ENCODE data around the gene WDR35.
"Not testable (repeated sequence)": the region's sequence is repeated elsewhere in the genome, so short reads cannot be mapped to it uniquely, and the experiment has no call there.

WDR35 gene

GRCh38 chr2:19890104-19890503, 99.8 kb downstream of the WDR35 start:
- no peak for DNase-seq

- no peak for DNase-seq
Measured at GRCh38 chr2:19888831-19889230, 101.1 kb downstream of the WDR35 start.

GRCh38 chr2:19887510-19887909, 102.4 kb downstream of the WDR35 start:
- DNase-seq = no peak

- no peak for DNase-seq
Measured at GRCh38 chr2:19886261-19886660, 103.6 kb downstream of the WDR35 start.

- DNase-seq = no peak
Measured at GRCh38 chr2:19885791-19886190, 104.1 kb downstream of the WDR35 start.

- DNase-seq = no peak
Measured at GRCh38 chr2:19883971-19884720, 105.8 kb downstream of the WDR35 start.

- DNase-seq = no peak
Measured at GRCh38 chr2:19883486-19883885, 106.4 kb downstream of the WDR35 start.

GRCh38 chr2:19882286-19882685, 107.6 kb downstream of the WDR35 start:
- DNase-seq = no peak

GRCh38 chr2:19881908-19882265, 108.0 kb downstream of the WDR35 start:
- no peak for DNase-seq

- DNase-seq = no peak
Measured at GRCh38 chr2:19881221-19881907, 108.5 kb downstream of the WDR35 start.

GRCh38 chr2:19880191-19880590, 109.7 kb downstream of the WDR35 start:
- DNase-seq = not testable (repeated sequence)

GRCh38 chr2:19879120-19879519, 110.8 kb downstream of the WDR35 start:
- DNase-seq = no peak

GRCh38 chr2:19878268-19879046, 111.4 kb downstream of the WDR35 start:
- DNase-seq = no peak

GRCh38 chr2:19876751-19877150, 113.2 kb downstream of the WDR35 start:
- DNase-seq = no peak

GRCh38 chr2:19875280-19875679, 114.6 kb downstream of the WDR35 start:
- DNase-seq = no peak

- DNase-seq = no peak
Measured at GRCh38 chr2:19874726-19875125, 115.2 kb downstream of the WDR35 start.

- no peak for DNase-seq
Measured at GRCh38 chr2:19873014-19873413, 116.9 kb downstream of the WDR35 start.

- DNase-seq = no peak
Measured at GRCh38 chr2:19872302-19872701, 117.6 kb downstream of the WDR35 start.

- no peak for DNase-seq
Measured at GRCh38 chr2:19871836-19872235, 118.1 kb downstream of the WDR35 start.

- DNase-seq = no peak
Measured at GRCh38 chr2:19870792-19871191, 119.1 kb downstream of the WDR35 start.

GRCh38 chr2:19868701-19869580, 121.0 kb downstream of the WDR35 start:
- DNase-seq = peak; percentile 53

GRCh38 chr2:19868224-19868623, 121.7 kb downstream of the WDR35 start:
- DNase-seq = no peak

GRCh38 chr2:19866771-19867170, 123.1 kb downstream of the WDR35 start:
- DNase-seq = no peak
